Measurements from ENCODE around the gene RNF227. TPM values are rescaled to one million over a fixed set of nuclear protein-coding genes. Genes with fewer than 3 reads are reported as not detected.

Gene RNF227
- total and polyA plus RNA-seq, 2 donors from 2014 or later, result 2.5 TPM

DNA sequence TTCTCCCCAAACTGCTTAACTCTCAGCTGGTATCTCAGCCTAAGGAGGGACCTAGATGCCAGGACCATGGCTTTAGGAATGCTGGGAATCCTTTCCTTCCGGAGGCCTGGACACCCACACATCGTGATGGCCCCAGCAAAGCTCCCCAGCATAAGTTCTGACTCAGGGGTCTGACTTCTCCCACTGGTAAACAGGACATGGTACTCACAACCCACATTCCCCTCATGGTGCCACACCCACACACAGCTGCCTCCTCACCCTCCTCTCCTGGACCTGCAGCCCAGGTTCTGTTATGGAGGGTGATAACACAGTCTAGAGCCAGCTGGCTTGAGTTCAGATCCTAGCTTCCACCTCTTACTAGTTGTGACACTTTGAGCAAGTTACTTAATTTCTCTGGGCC is 719 bp upstream of the RNF227 start:
- no peaks in the 10 kb centered on the region for H3K27me3 ChIP-seq (ENCODE audit: control insufficient read depth, insufficient read depth, low read length)
- H3K9me3 ChIP-seq (ENCODE audit: control insufficient read depth in 2 of 3, insufficient read depth in 1 of 3, low read length in 3 of 3), result no peaks in the 10 kb centered on the region
- TF ChIP-seq, protein P1, sequence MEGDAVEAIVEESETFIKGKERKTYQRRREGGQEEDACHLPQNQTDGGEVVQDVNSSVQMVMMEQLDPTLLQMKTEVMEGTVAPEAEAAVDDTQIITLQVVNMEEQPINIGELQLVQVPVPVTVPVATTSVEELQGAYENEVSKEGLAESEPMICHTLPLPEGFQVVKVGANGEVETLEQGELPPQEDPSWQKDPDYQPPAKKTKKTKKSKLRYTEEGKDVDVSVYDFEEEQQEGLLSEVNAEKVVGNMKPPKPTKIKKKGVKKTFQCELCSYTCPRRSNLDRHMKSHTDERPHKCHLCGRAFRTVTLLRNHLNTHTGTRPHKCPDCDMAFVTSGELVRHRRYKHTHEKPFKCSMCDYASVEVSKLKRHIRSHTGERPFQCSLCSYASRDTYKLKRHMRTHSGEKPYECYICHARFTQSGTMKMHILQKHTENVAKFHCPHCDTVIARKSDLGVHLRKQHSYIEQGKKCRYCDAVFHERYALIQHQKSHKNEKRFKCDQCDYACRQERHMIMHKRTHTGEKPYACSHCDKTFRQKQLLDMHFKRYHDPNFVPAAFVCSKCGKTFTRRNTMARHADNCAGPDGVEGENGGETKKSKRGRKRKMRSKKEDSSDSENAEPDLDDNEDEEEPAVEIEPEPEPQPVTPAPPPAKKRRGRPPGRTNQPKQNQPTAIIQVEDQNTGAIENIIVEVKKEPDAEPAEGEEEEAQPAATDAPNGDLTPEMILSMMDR (IDR thresholded peaks at IDR 0.05; ENCODE audit: borderline replicate concordance, extremely low read depth, insufficient read depth), result no peak
- peak overlapping the region in 1 of 3 donors; percentile 22 for H3K9ac ChIP-seq (ENCODE audit: low read length in 3 of 3)
- intact Hi-C loops (cut with DNase I), result no loop called here
- H3K36me3 ChIP-seq (ENCODE audit: control insufficient read depth in 2 of 3, insufficient read depth in 3 of 3, low read length in 3 of 3), result no peaks in the 10 kb centered on the region
- FAIRE-seq, result no peak
- H3K4me1 ChIP-seq (ENCODE audit: control insufficient read depth in 2 of 3, insufficient read depth in 2 of 3, low read depth in 1 of 3, low read length in 3 of 3), result peaks cover 0 to 15% (median 7%) of the 10 kb centered on the region in 3 donors
- H3K4me3 ChIP-seq (ENCODE audit: low read length in 3 of 3), result peak overlapping the region in 1 of 3 donors; percentile 54
- no peak for DNase-seq
- H3K27ac ChIP-seq (ENCODE audit: low read depth in 2 of 2, low read length in 2 of 2), result no peak overlapping the region

DNA sequence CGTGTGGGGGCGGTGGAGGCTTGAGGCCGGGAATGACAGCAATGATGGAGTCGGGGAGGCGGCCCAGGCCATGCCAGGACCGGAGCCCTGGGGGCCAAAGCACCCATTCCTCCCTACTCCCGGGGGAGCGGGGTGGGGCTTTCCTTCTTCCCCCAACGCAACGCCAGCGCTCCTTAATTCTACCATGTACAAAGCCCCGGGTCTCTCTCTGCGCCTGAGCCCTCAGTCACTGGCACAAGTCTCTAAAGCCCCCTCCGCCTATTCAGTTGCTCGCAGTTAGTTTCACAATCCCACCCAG is 245 bp upstream of the RNF227 start:
- peak overlapping the region in 1 of 3 donors; percentile 58 for H3K9ac ChIP-seq (ENCODE audit: low read length in 3 of 3)
- intact Hi-C loops (cut with DNase I), result no loop called here
- no peaks in the 10 kb centered on the region for H3K9me3 ChIP-seq (ENCODE audit: control insufficient read depth in 2 of 3, insufficient read depth in 1 of 3, low read length in 3 of 3)
- no peaks in the 10 kb centered on the region for H3K27me3 ChIP-seq (ENCODE audit: control insufficient read depth, insufficient read depth, low read length)
- no peak for FAIRE-seq
- peaks cover 0 to 15% (median 7%) of the 10 kb centered on the region in 3 donors for H3K4me1 ChIP-seq (ENCODE audit: control insufficient read depth in 2 of 3, insufficient read depth in 2 of 3, low read depth in 1 of 3, low read length in 3 of 3)
- TF ChIP-seq, protein P1 (IDR thresholded peaks at IDR 0.05; ENCODE audit: borderline replicate concordance, extremely low read depth, insufficient read depth), result no peak
- no peaks in the 10 kb centered on the region for H3K36me3 ChIP-seq (ENCODE audit: control insufficient read depth in 2 of 3, insufficient read depth in 3 of 3, low read length in 3 of 3)
- H3K4me3 ChIP-seq (ENCODE audit: low read length in 3 of 3), result peak overlapping the region in 1 of 3 donors; percentile 54
- H3K27ac ChIP-seq (ENCODE audit: low read depth in 2 of 2, low read length in 2 of 2), result peak overlapping the region; percentile 91 to 94
- DNase-seq, result no peak

DNA sequence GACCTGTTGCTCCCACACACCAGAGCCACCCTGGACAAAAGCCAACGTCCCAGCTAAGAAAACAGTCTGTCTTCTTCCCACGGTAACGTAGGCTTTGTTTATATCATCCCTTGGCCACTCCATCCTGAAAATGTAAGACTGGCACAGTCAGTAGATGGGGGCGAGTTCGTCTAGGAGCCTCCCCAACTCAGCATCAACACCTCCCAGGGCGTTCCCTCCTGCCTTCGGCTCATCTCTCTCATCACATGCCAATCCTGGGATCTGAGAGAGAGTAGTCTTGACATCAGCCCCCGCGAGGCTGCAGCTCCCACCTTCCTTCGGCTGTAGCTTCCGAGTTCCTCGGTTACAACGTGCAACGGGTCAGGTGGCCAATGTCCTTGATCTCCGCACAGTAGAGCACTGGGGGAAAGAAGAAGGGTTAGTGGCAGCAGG is 894 bp downstream of the RNF227 start:
- peaks cover 0 to 15% (median 7%) of the 10 kb centered on the region in 3 donors for H3K4me1 ChIP-seq (ENCODE audit: control insufficient read depth in 2 of 3, insufficient read depth in 2 of 3, low read depth in 1 of 3, low read length in 3 of 3)
- H3K36me3 ChIP-seq (ENCODE audit: control insufficient read depth in 2 of 3, insufficient read depth in 3 of 3, low read length in 3 of 3), result peaks cover 0 to 4% (median 0%) of the 10 kb centered on the region in 3 donors
- DNase-seq, result no peak
- intact Hi-C loops (cut with DNase I), result no loop called here
- TF ChIP-seq, protein P1 (IDR thresholded peaks at IDR 0.05; ENCODE audit: borderline replicate concordance, extremely low read depth, insufficient read depth), result no peak
- H3K27ac ChIP-seq (ENCODE audit: low read depth in 2 of 2, low read length in 2 of 2), result peak overlapping the region; percentile 91 to 94
- peak overlapping the region; percentile 30 to 74 (median 32) for H3K9ac ChIP-seq (ENCODE audit: low read length in 3 of 3)
- no peaks in the 10 kb centered on the region for H3K27me3 ChIP-seq (ENCODE audit: control insufficient read depth, insufficient read depth, low read length)
- no peak for FAIRE-seq
- no peaks in the 10 kb centered on the region for H3K9me3 ChIP-seq (ENCODE audit: control insufficient read depth in 2 of 3, insufficient read depth in 1 of 3, low read length in 3 of 3)
- H3K4me3 ChIP-seq (ENCODE audit: low read length in 3 of 3), result peak overlapping the region; percentile 65 to 87 (median 73)

Data from kidney (tissue), 14 donors.